ENCODE measurements around the gene COA8. TPM values are rescaled to one million over a fixed set of nuclear protein-coding genes. Genes with fewer than 3 reads are reported as not detected.
A peak's percentile ranks its signal among the peaks of the same experiment; 100 is the strongest.

COA8 gene
- total and polyA plus RNA-seq, 3 experiments from 2014 or later, result 42.9 to 64.4 (median 43.5) TPM

GRCh38 chr14:103541709-103542604 is 20.8 kb upstream of the COA8 start:
- peak overlapping the region in 1 of 8 donors; percentile 33 for H3K27ac Mint-ChIP-seq
- peaks cover 0 to 6% (median 0%) of the 10 kb centered on the region in 3 donors for H3K4me1 Mint-ChIP-seq
- CTCF ChIA-PET, result no interaction called here
- Histone ChIP-seq H3K4me3 (ENCODE audit: low read length) (no peak overlapping the region), H3K9me3 (ENCODE audit: low read length) (no peaks in the 10 kb centered on the region), H3K4me1 (ENCODE audit: insufficient read depth, low read length) (no peaks in the 10 kb centered on the region), H3K27me3 (ENCODE audit: insufficient read depth, low read length, poor library complexity, severe bottlenecking) (no peaks in the 10 kb centered on the region), H3K36me3 (ENCODE audit: insufficient read depth, low read length) (no peaks in the 10 kb centered on the region), H3K27ac (ENCODE audit: low read depth, low read length) (no peak overlapping the region)
- H3K27me3 Mint-ChIP-seq, result peaks cover 0 to 2% of the 10 kb centered on the region in 2 donors
- H3K4me3 Mint-ChIP-seq, result no peak overlapping the region
- H3K9me3 Mint-ChIP-seq, result no peaks in the 10 kb centered on the region
- H3K36me3 Mint-ChIP-seq, result no peaks in the 10 kb centered on the region
- no peak for DNase-seq
- POLR2A ChIA-PET, result no interaction called here

GRCh38 chr14:103542605-103543088 is 20.1 kb upstream of the COA8 start:
- Mint-ChIP-seq H3K27me3 (peaks cover 0 to 2% of the 10 kb centered on the region in 2 donors), H3K27ac (no peak overlapping the region), H3K4me3 (no peak overlapping the region), H3K9me3 (no peaks in the 10 kb centered on the region), H3K4me1 (peaks cover 0 to 6% (median 0%) of the 10 kb centered on the region in 3 donors), H3K36me3 (no peaks in the 10 kb centered on the region)
- Histone ChIP-seq H3K4me1 (ENCODE audit: insufficient read depth, low read length) (no peaks in the 10 kb centered on the region), H3K27ac (ENCODE audit: low read depth, low read length) (no peak overlapping the region), H3K36me3 (ENCODE audit: insufficient read depth, low read length) (no peaks in the 10 kb centered on the region), H3K27me3 (ENCODE audit: insufficient read depth, low read length, poor library complexity, severe bottlenecking) (no peaks in the 10 kb centered on the region), H3K9me3 (ENCODE audit: low read length) (no peaks in the 10 kb centered on the region), H3K4me3 (ENCODE audit: low read length) (no peak overlapping the region)
- CTCF ChIA-PET, result no interaction called here
- POLR2A ChIA-PET, result no interaction called here
- DNase-seq, result no peak

- Histone ChIP-seq H3K27ac (ENCODE audit: low read depth, low read length) (no peak overlapping the region), H3K4me3 (ENCODE audit: low read length) (no peak overlapping the region), H3K36me3 (ENCODE audit: insufficient read depth, low read length) (no peaks in the 10 kb centered on the region), H3K4me1 (ENCODE audit: insufficient read depth, low read length) (no peaks in the 10 kb centered on the region), H3K9me3 (ENCODE audit: low read length) (no peaks in the 10 kb centered on the region), H3K27me3 (ENCODE audit: insufficient read depth, low read length, poor library complexity, severe bottlenecking) (no peaks in the 10 kb centered on the region)
- H3K9me3 Mint-ChIP-seq, result no peaks in the 10 kb centered on the region
- DNase-seq, result no peak
- H3K36me3 Mint-ChIP-seq, result no peaks in the 10 kb centered on the region
- POLR2A ChIA-PET, result no interaction called here
- CTCF ChIA-PET, result no interaction called here
- no peak overlapping the region for H3K4me3 Mint-ChIP-seq
- no peak overlapping the region for H3K27ac Mint-ChIP-seq
- H3K27me3 Mint-ChIP-seq, result peaks cover 0 to 2% of the 10 kb centered on the region in 2 donors
- peaks cover 0 to 6% (median 0%) of the 10 kb centered on the region in 3 donors for H3K4me1 Mint-ChIP-seq
Observed at GRCh38 chr14:103543140-103543539, 19.6 kb upstream of the COA8 start.

DNA sequence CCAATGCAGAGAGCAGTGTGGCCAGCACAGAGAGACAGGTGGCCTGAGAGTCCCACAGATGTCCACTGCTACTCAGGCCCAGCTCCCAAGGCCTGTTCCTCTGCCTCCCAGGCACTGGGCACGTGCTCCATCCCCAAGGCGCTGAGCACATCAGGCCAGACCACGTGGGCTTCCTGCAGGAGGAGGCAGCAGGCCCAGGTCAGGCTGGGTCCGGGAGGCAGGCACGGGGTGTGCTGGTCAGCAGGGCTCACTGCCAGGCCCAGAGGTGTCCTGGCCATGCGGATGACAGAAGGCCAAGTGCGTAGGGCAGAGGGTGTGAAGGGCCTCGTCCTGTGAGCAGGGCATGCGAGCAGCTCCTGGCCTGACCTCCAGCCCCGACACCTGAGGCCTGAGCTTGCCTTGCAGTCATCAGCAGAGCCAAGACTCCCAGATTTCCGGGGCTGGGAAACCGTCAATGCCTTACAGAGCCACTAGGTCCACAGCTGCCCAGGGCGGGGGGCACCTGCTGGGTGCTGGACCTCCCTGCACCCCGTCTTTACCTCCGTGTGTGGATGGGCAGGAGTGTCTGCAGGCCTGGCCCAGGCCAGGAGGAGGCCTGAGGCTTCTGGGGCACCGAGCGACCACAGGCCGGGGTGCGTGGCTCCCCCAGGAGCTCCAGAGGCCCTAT is 18.9 kb upstream of the COA8 start:
- H3K27me3 Mint-ChIP-seq, result peaks cover 0 to 2% of the 10 kb centered on the region in 2 donors
- DNase-seq, result no peak
- Histone ChIP-seq H3K27ac (ENCODE audit: low read depth, low read length) (no peak overlapping the region), H3K36me3 (ENCODE audit: insufficient read depth, low read length) (no peaks in the 10 kb centered on the region), H3K4me3 (ENCODE audit: low read length) (no peak overlapping the region), H3K9me3 (ENCODE audit: low read length) (no peaks in the 10 kb centered on the region), H3K4me1 (ENCODE audit: insufficient read depth, low read length) (no peaks in the 10 kb centered on the region), H3K27me3 (ENCODE audit: insufficient read depth, low read length, poor library complexity, severe bottlenecking) (no peaks in the 10 kb centered on the region)
- H3K9me3 Mint-ChIP-seq, result no peaks in the 10 kb centered on the region
- no peaks in the 10 kb centered on the region for H3K36me3 Mint-ChIP-seq
- peaks cover 0 to 6% (median 0%) of the 10 kb centered on the region in 3 donors for H3K4me1 Mint-ChIP-seq
- CTCF ChIA-PET, result interaction anchor here (9.0 kb wide), 1 partner anchor 25 kb away, joined by 61 read pairs; no protein-coding TSS in a partner anchor
- POLR2A ChIA-PET, result no interaction called here
- H3K4me3 Mint-ChIP-seq, result no peak overlapping the region
- H3K27ac Mint-ChIP-seq, result no peak overlapping the region

GRCh38 chr14:103544388-103545218 is 18.2 kb upstream of the COA8 start:
- H3K36me3 Mint-ChIP-seq, result no peaks in the 10 kb centered on the region

DNA sequence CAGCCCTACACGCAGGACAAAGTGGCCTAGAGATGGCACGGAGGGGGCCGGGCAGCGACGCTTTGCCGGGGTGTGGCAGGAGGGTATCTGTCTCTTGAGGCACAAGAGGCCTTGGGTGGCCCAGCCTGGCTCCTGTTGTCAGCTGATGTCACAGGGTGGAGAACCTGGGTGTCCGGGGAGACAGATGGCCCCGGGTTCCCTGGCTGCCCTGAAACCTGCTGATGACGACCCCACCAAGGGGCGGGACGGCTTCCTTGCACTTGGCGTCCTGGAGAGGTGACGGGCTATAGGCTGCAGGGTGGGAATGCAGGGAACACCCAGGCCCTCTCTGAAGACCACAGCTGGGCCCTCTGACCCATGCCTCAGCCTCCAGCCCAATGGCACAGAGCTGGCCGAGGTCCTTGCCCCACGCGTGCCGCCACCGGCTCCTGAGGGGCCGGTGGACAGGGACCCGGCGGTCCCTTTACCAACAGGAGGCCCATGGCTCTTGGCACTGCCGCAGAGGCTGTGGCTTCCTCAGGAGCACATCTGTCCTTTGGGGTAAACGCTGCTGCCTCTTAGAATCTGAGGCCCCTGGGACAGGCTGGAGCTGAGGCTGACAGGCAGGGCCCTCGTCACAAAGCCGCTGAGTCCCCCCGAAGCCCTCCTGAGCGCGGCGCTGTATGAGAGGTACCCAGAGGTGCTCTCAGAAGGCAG is 17.4 kb upstream of the COA8 start:
- Histone ChIP-seq H3K9me3 (ENCODE audit: low read length) (no peaks in the 10 kb centered on the region), H3K4me1 (ENCODE audit: insufficient read depth, low read length) (no peaks in the 10 kb centered on the region), H3K27me3 (ENCODE audit: insufficient read depth, low read length, poor library complexity, severe bottlenecking) (no peaks in the 10 kb centered on the region), H3K27ac (ENCODE audit: low read depth, low read length) (no peak overlapping the region), H3K4me3 (ENCODE audit: low read length) (no peak overlapping the region), H3K36me3 (ENCODE audit: insufficient read depth, low read length) (no peaks in the 10 kb centered on the region)
- peaks cover 0 to 6% (median 0%) of the 10 kb centered on the region in 3 donors for H3K4me1 Mint-ChIP-seq
- POLR2A ChIA-PET, result no interaction called here
- H3K36me3 Mint-ChIP-seq, result peaks cover 0 to 2% (median 0%) of the 10 kb centered on the region in 3 donors
- CTCF ChIA-PET, result interaction anchor here (1.1 to 9.0 kb wide), 5 partner anchors 8 to 45 kb away, joined by 3 to 61 read pairs (median 4); no protein-coding TSS in a partner anchor
- no peak overlapping the region for H3K27ac Mint-ChIP-seq
- no peaks in the 10 kb centered on the region for H3K9me3 Mint-ChIP-seq
- no peaks in the 10 kb centered on the region for H3K27me3 Mint-ChIP-seq
- DNase-seq, result no peak
- no peak overlapping the region for H3K4me3 Mint-ChIP-seq

More at GRCh38 chr14:103544388-103545218, 18.2 kb upstream of the COA8 start:
- Mint-ChIP-seq H3K4me3 (no peak overlapping the region), H3K9me3 (no peaks in the 10 kb centered on the region), H3K27ac (no peak overlapping the region), H3K4me1 (peaks cover 0 to 6% (median 0%) of the 10 kb centered on the region in 3 donors), H3K27me3 (no peaks in the 10 kb centered on the region)
- Histone ChIP-seq H3K9me3 (ENCODE audit: low read length) (no peaks in the 10 kb centered on the region), H3K4me1 (ENCODE audit: insufficient read depth, low read length) (no peaks in the 10 kb centered on the region), H3K27ac (ENCODE audit: low read depth, low read length) (no peak overlapping the region), H3K27me3 (ENCODE audit: insufficient read depth, low read length, poor library complexity, severe bottlenecking) (no peaks in the 10 kb centered on the region), H3K36me3 (ENCODE audit: insufficient read depth, low read length) (no peaks in the 10 kb centered on the region), H3K4me3 (ENCODE audit: low read length) (no peak overlapping the region)
- no peak for DNase-seq
- POLR2A ChIA-PET, result no interaction called here
- CTCF ChIA-PET, result interaction anchor here (1.1 to 9.0 kb wide), 3 partner anchors 10 to 44 kb away, joined by 3 to 61 read pairs (median 4); no protein-coding TSS in a partner anchor

DNA sequence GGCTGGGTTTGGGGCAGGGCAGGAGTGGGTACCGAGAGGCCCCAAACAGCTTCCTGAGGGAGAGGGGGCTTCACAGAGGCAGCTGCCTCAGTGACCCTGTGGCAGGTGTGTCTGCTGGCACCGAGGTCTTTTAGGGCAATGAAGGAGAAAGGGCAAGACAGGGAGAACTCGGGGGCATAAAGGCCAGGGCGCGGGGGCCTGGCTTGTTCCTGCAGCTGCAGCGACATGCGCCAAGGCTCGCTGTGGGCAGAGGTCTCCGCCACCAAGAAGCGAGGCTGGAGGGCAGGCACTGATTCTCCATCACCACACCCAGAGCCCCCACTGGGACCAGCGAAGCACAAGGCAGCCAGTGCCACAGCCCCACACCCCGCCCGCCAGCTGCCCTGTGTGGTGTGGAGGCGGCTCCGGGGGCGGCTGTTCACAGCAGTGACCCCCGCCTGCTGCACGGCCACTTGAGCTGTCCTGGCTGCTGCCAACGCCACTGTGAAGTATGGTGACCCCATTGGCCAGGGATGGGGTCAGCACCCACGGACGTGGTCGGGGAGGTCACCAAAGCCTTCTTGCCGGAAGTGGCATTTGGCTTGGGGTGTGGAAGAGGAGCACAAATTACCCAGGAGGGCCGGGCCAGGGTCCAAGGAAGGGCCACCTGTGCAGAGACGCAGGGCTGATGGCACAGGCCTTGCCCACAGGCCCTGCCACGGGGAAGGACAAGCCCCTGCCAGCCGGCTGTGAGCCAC is 16.7 kb upstream of the COA8 start:
- no peaks in the 10 kb centered on the region for H3K9me3 ChIP-seq (ENCODE audit: low read length)
- H3K9me3 Mint-ChIP-seq, result no peaks in the 10 kb centered on the region
- H3K4me3 Mint-ChIP-seq, result no peak overlapping the region
- H3K36me3 ChIP-seq (ENCODE audit: insufficient read depth, low read length), result no peaks in the 10 kb centered on the region
- no peak for DNase-seq
- H3K27me3 ChIP-seq (ENCODE audit: insufficient read depth, low read length, poor library complexity, severe bottlenecking), result no peaks in the 10 kb centered on the region
- H3K27ac ChIP-seq (ENCODE audit: low read depth, low read length), result no peak overlapping the region
- no peak overlapping the region for H3K4me3 ChIP-seq (ENCODE audit: low read length)
- ChIA-PET CTCF (interaction anchor here (1.1 to 9.0 kb wide), 6 partner anchors 9 to 60 kb away, joined by 3 to 61 read pairs (median 4); no protein-coding TSS in a partner anchor), POLR2A (no interaction called here)
- H3K4me1 Mint-ChIP-seq, result peaks cover 0 to 6% (median 0%) of the 10 kb centered on the region in 3 donors
- H3K36me3 Mint-ChIP-seq, result peaks cover 0 to 2% (median 0%) of the 10 kb centered on the region in 3 donors
- H3K4me1 ChIP-seq (ENCODE audit: insufficient read depth, low read length), result no peaks in the 10 kb centered on the region
- no peaks in the 10 kb centered on the region for H3K27me3 Mint-ChIP-seq
- H3K27ac Mint-ChIP-seq, result no peak overlapping the region
